ENCODE results near the gene PIGX. TPM values are rescaled to one million over a fixed set of nuclear protein-coding genes. Genes with fewer than 3 reads are reported as not detected.

PIGX gene
- total and polyA plus RNA-seq, 2 donors = 13.4 to 28.1 TPM

- H3K9me3 ChIP-seq (ENCODE audit: control insufficient read depth in 2 of 2, insufficient read depth in 1 of 2, low read length in 1 of 2) = peaks cover 2 to 7% of the 10 kb centered on the region in 2 donors
- DNase-seq (ENCODE audit: low read depth in 6 of 9, low spot score in 9 of 9) = no peak
- H3K27ac ChIP-seq (ENCODE audit: low read depth in 1 of 2, low read length in 1 of 2) = no peak overlapping the region
- H3K36me3 ChIP-seq (ENCODE audit: control insufficient read depth in 2 of 2, insufficient read depth in 2 of 2, low read length in 1 of 2) = peaks cover 26 to 49% of the 10 kb centered on the region in 2 donors
- H3K27me3 ChIP-seq (ENCODE audit: control insufficient read depth in 2 of 2, insufficient read depth in 1 of 2, low read length in 1 of 2) = no peaks in the 10 kb centered on the region
- WGBS = 99% methylated on average over 4 of the region's 4 CpGs
- no peaks in the 10 kb centered on the region for H3K4me1 ChIP-seq (ENCODE audit: control insufficient read depth in 2 of 2, insufficient read depth in 2 of 2, low read length in 2 of 2)
- no peak overlapping the region for H3K4me3 ChIP-seq (ENCODE audit: low read length in 2 of 2)
Observed at GRCh38 chr3:196782511-196782910, 70.3 kb downstream of the PIGX start.

Other genes with a start within 250 kb of the PIGX start
- gene RNF168, start 208.6 kb upstream of the PIGX start, total RNA-seq = 15.9 TPM
- 8.4 TPM for gene RNF168, start 208.6 kb upstream of the PIGX start, polyA plus RNA-seq
- not detected for gene SMCO1, start 197.0 kb upstream of the PIGX start, total RNA-seq
- gene SMCO1, start 197.0 kb upstream of the PIGX start, polyA plus RNA-seq = 0.02 TPM
- 13.4 TPM for gene WDR53, start 143.8 kb upstream of the PIGX start, total RNA-seq
- gene WDR53, start 143.8 kb upstream of the PIGX start, polyA plus RNA-seq = 28.1 TPM
- gene FBXO45, start 143.7 kb upstream of the PIGX start, total RNA-seq = 9.9 TPM
- gene FBXO45, start 143.7 kb upstream of the PIGX start, polyA plus RNA-seq = 7.0 TPM
- gene NRROS, start 72.7 kb upstream of the PIGX start, total RNA-seq = 6.3 TPM
- gene NRROS, start 72.7 kb upstream of the PIGX start, polyA plus RNA-seq = 5.2 TPM
- 8.5 TPM for gene CEP19, start 127 bp upstream of the PIGX start, total RNA-seq
- 2.5 TPM for gene CEP19, start 127 bp upstream of the PIGX start, polyA plus RNA-seq
- 29.1 TPM for gene PAK2, start 27.5 kb downstream of the PIGX start, total RNA-seq
- gene PAK2, start 27.5 kb downstream of the PIGX start, polyA plus RNA-seq = 47.4 TPM
- 24.8 TPM for gene SENP5, start 155.5 kb downstream of the PIGX start, total RNA-seq
- 11.3 TPM for gene SENP5, start 155.5 kb downstream of the PIGX start, polyA plus RNA-seq
- 46.6 TPM for gene NCBP2, start 230.2 kb downstream of the PIGX start, total RNA-seq
- gene NCBP2, start 230.2 kb downstream of the PIGX start, polyA plus RNA-seq = 77.5 TPM